HG02759 (cell line): ENCODE results near the gene MAP3K13.
"Not testable (repeated sequence)": the region's sequence is repeated elsewhere in the genome, so short reads cannot be mapped to it uniquely, and the experiment has no call there.

Experiments used
- ATAC-seq: cut with Tn5 transposase; IDR thresholded peaks from one replicate; pipeline ENCODE4 v1.9.1; 2021; ENCODE audit warnings: mild to moderate bottlenecking, moderate library complexity; ENCODE audit not compliant: unreplicated experiment

The MAP3K13 gene

GRCh38 chr3:185439745-185440466 lies 77.0 kb downstream of the MAP3K13 start:
- no peak for ATAC-seq

- ATAC-seq = no peak
Observed at GRCh38 chr3:185442031-185442430, 79.1 kb downstream of the MAP3K13 start.

GRCh38 chr3:185444329-185444728 lies 81.4 kb downstream of the MAP3K13 start:
- no peak for ATAC-seq

- ATAC-seq = no peak
Observed at GRCh38 chr3:185448107-185448506, 85.2 kb downstream of the MAP3K13 start.

- not testable (repeated sequence) for ATAC-seq
Observed at GRCh38 chr3:185451432-185451831, 88.5 kb downstream of the MAP3K13 start.

GRCh38 chr3:185457376-185457775 lies 94.4 kb downstream of the MAP3K13 start:
- ATAC-seq = no peak

- no peak for ATAC-seq
Observed at GRCh38 chr3:185460309-185460708, 97.4 kb downstream of the MAP3K13 start.

GRCh38 chr3:185460719-185461350 lies 97.9 kb downstream of the MAP3K13 start:
- ATAC-seq = no peak

- no peak for ATAC-seq
Observed at GRCh38 chr3:185465471-185465870, 102.5 kb downstream of the MAP3K13 start.

GRCh38 chr3:185466123-185466522 lies 103.2 kb downstream of the MAP3K13 start:
- not testable (repeated sequence) for ATAC-seq

GRCh38 chr3:185469542-185469941 lies 106.6 kb downstream of the MAP3K13 start:
- ATAC-seq = no peak

GRCh38 chr3:185470323-185470722 lies 107.4 kb downstream of the MAP3K13 start:
- no peak for ATAC-seq

GRCh38 chr3:185473290-185473815 lies 110.4 kb downstream of the MAP3K13 start:
- ATAC-seq = no peak

GRCh38 chr3:185474922-185475321 lies 112.0 kb downstream of the MAP3K13 start:
- not testable (repeated sequence) for ATAC-seq

GRCh38 chr3:185477316-185477715 lies 114.4 kb downstream of the MAP3K13 start:
- no peak for ATAC-seq

GRCh38 chr3:185479373-185479945 lies 116.5 kb downstream of the MAP3K13 start:
- ATAC-seq = no peak

GRCh38 chr3:185484296-185484695 lies 121.4 kb downstream of the MAP3K13 start:
- no peak for ATAC-seq

GRCh38 chr3:185486394-185486793 lies 123.5 kb downstream of the MAP3K13 start:
- no peak for ATAC-seq

- no peak for ATAC-seq
Observed at GRCh38 chr3:185488465-185488864, 125.5 kb downstream of the MAP3K13 start.

GRCh38 chr3:185489462-185489861 lies 126.5 kb downstream of the MAP3K13 start:
- no peak for ATAC-seq

- ATAC-seq = no peak
Observed at GRCh38 chr3:185490241-185490640, 127.3 kb downstream of the MAP3K13 start.
